Measurements from ENCODE around the gene CDC25C. TPM values are rescaled to one million over a fixed set of nuclear protein-coding genes. Genes with fewer than 3 reads are reported as not detected.
A peak's percentile ranks its signal among the peaks of the same experiment; 100 is the strongest.

Gene CDC25C
- total and polyA plus RNA-seq, 2 of the 4 experiments (the other 2 are of a cell fraction), result 7.3 to 8.2 TPM

DNA sequence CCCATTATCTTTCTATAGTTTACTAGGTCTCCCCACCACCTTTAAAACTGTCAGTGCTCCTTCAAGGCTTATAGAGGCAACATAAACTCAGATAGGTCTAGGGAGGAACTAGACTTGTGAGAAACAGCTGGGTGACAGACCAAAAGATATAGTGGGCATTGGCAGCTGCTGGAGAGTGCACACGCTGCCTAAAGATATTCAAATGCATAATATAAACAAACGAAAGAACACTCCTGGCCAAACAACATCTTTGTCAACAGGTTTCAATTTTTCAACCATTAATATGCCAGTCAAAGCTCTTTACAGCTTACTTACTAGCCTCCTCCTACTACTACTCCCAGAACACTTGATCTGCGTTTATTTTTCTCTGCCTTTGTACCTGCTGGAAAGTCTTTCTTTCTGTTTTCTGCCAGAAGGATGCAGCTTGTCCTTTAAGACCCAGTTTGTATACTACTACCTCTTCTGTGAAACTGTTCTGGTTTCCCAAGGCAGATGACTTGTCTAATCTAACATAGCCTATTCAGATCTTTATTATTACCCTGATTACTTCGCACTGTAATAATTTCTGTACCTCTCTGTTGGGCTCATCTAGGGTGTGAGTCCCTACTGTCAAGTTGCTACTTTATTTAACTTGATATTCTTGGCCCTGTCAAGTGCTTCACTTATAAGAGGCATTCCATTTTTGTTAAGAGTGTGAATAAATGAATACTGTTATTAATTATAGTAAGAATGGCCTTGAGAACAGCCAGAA lies 35.2 kb upstream of the CDC25C start:
- H3K36me3 ChIP-seq (ENCODE audit: control insufficient read depth, insufficient read depth, low read length), result no peaks in the 10 kb centered on the region

More for the DNA sequence above, 35.2 kb upstream of the CDC25C start:
- Histone ChIP-seq H4K5ac (ENCODE audit: low read depth, low read length) (no peak overlapping the region), H4K91ac (ENCODE audit: insufficient read depth, low read depth, low read length) (no peak overlapping the region), H3K9me3 (ENCODE audit: control insufficient read depth, insufficient read depth, low read length) (no peaks in the 10 kb centered on the region), H3K4me3 (ENCODE audit: insufficient read depth, low read depth, low read length) (no peak overlapping the region), H2BK120ac (ENCODE audit: low read depth, low read length) (no peak overlapping the region), H3K18ac (ENCODE audit: low read depth, low read length) (no peak overlapping the region), H3K27me3 (ENCODE audit: control insufficient read depth, insufficient read depth, low read length) (no peaks in the 10 kb centered on the region), H3K4me2 (ENCODE audit: low read depth, low read length) (no peak overlapping the region), H4K8ac (ENCODE audit: low read depth in 2 of 2, low read length in 2 of 2) (no peak overlapping the region), H3K79me1 (ENCODE audit: low read depth in 1 of 2, low read length in 2 of 2) (peaks cover 27 to 50% of the 10 kb centered on the region in 2 experiments), H2BK5ac (ENCODE audit: low read depth, low read length, poor library complexity, severe bottlenecking) (no peak overlapping the region), H3K56ac (ENCODE audit: extremely low read depth, insufficient read depth, low read length) (no peak overlapping the region), H3K4ac (ENCODE audit: low read depth, low read length) (no peak overlapping the region), H3K23ac (ENCODE audit: low read depth, low read length) (peak overlapping the region; percentile 0; the same call in 1 of the 2 replicates), H2AK9ac (replicated peaks; ENCODE audit: low read depth, low read length, poor library complexity) (no peak overlapping the region), H4K20me1 (ENCODE audit: insufficient read depth, low read length) (peaks cover 42% of the 10 kb centered on the region), H3K14ac (replicated peaks; ENCODE audit: low read depth, low read length) (no peak overlapping the region), H3K27ac (ENCODE audit: insufficient read depth, low read length) (no peak overlapping the region), H2BK15ac (ENCODE audit: low read depth, low read length) (no peak overlapping the region), H2BK20ac (ENCODE audit: low read depth, low read length) (no peak overlapping the region), H2AFZ (replicated peaks; ENCODE audit: low read length, poor library complexity) (no peak overlapping the region), H3K9ac (ENCODE audit: low read depth, low read length) (no peak overlapping the region), H3K9me1 (ENCODE audit: insufficient read depth, low read length) (peaks cover 7% of the 10 kb centered on the region; the same call in 1 of the 2 replicates), H2AK5ac (ENCODE audit: low read depth, low read length) (no peak overlapping the region), H3K4me1 (ENCODE audit: control insufficient read depth, insufficient read depth, low read length) (0 out of 2 replicates have a peak, but pooled peaks cover 2% of the 10 kb centered on the region)
- no peak for DNase-seq
- intact Hi-C loops (cut with micrococcal nuclease) (loop anchor here (5.0 kb wide), 1 partner anchor 35 kb away; no protein-coding TSS in a partner anchor), in situ Hi-C loops (cut with MboI; ENCODE audit: low sequenced_read_pairs) (no loop called here), dilution Hi-C loops (cut with HindIII; ENCODE audit: low sequenced_read_pairs, unreplicated experiment) (no loop called here)
- no peak for TF ChIP-seq RCOR1 (IDR thresholded peaks at IDR 0.05; ENCODE audit: insufficient replicate concordance, low read length)
- TF ChIP-seq RFX5 (IDR thresholded peaks at IDR 0.05; ENCODE audit: low read depth, low read length), result no peak
- TF ChIP-seq MXI1 (IDR thresholded peaks at IDR 0.05; ENCODE audit: borderline replicate concordance, low read depth, low read length), result no peak
- TF ChIP-seq CHD1 (IDR thresholded peaks at IDR 0.05; ENCODE audit: low read depth, low read length), result no peak
- TF ChIP-seq FOS (IDR thresholded peaks at IDR 0.05; ENCODE audit: low read depth, low read length), result no peak
- TF ChIP-seq MAFK (IDR thresholded peaks at IDR 0.05; ENCODE audit: low read depth, low read length), result no peak
- no peak for TF ChIP-seq RAD21 (IDR thresholded peaks at IDR 0.05; ENCODE audit: low read length)
- TF ChIP-seq CEBPB (IDR thresholded peaks at IDR 0.05; ENCODE audit: low read depth, low read length), result no peak
- no peak for TF ChIP-seq POLR2A (IDR thresholded peaks at IDR 0.05; ENCODE audit: low read depth, low read length)
- TF ChIP-seq, protein P1, sequence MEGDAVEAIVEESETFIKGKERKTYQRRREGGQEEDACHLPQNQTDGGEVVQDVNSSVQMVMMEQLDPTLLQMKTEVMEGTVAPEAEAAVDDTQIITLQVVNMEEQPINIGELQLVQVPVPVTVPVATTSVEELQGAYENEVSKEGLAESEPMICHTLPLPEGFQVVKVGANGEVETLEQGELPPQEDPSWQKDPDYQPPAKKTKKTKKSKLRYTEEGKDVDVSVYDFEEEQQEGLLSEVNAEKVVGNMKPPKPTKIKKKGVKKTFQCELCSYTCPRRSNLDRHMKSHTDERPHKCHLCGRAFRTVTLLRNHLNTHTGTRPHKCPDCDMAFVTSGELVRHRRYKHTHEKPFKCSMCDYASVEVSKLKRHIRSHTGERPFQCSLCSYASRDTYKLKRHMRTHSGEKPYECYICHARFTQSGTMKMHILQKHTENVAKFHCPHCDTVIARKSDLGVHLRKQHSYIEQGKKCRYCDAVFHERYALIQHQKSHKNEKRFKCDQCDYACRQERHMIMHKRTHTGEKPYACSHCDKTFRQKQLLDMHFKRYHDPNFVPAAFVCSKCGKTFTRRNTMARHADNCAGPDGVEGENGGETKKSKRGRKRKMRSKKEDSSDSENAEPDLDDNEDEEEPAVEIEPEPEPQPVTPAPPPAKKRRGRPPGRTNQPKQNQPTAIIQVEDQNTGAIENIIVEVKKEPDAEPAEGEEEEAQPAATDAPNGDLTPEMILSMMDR (conservative IDR thresholded peaks at IDR 0.05; ENCODE audit: low read depth, low read length), result no peak
- TF ChIP-seq NFE2L2 (IDR thresholded peaks at IDR 0.05; ENCODE audit: low read depth, low read length), result no peak
- TF ChIP-seq MAZ (IDR thresholded peaks at IDR 0.05; ENCODE audit: borderline replicate concordance, low read depth, low read length), result no peak
- TF ChIP-seq, protein P2, sequence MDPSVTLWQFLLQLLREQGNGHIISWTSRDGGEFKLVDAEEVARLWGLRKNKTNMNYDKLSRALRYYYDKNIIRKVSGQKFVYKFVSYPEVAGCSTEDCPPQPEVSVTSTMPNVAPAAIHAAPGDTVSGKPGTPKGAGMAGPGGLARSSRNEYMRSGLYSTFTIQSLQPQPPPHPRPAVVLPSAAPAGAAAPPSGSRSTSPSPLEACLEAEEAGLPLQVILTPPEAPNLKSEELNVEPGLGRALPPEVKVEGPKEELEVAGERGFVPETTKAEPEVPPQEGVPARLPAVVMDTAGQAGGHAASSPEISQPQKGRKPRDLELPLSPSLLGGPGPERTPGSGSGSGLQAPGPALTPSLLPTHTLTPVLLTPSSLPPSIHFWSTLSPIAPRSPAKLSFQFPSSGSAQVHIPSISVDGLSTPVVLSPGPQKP (IDR thresholded peaks at IDR 0.05; ENCODE audit: borderline replicate concordance, low read depth, low read length), result no peak
- TF ChIP-seq, protein P3, sequence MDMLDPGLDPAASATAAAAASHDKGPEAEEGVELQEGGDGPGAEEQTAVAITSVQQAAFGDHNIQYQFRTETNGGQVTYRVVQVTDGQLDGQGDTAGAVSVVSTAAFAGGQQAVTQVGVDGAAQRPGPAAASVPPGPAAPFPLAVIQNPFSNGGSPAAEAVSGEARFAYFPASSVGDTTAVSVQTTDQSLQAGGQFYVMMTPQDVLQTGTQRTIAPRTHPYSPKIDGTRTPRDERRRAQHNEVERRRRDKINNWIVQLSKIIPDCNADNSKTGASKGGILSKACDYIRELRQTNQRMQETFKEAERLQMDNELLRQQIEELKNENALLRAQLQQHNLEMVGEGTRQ (IDR thresholded peaks at IDR 0.05; ENCODE audit: low read depth, low read length), result no peak
- TF ChIP-seq SMC3 (IDR thresholded peaks at IDR 0.05; ENCODE audit: low read depth, low read length), result no peak
- 57% methylated on average over 2 of the region's 4 CpGs; no CpG with 5 or more reads in 1 of the 2 experiments for WGBS, 2 experiments (ENCODE audit: extremely low coverage in 2 of 2, insufficient read length in 1 of 2)
- ChIA-PET CTCF (interaction anchor here (1.8 kb wide), 1 partner anchor 15 kb away, joined by 6 read pairs; the partner anchor contains the start of gene KDM3B), POLR2A (ENCODE audit: unreplicated experiment) (no interaction called here)
- no TSS peak for BruUV-seq (replicated peaks)
- ATAC-seq (ENCODE audit: low read depth), result peak; percentile 56

Data from IMR-90 (cell line).